Hippocampal formation (tissue), 2 donors: ENCODE results near the gene PPP1R12B.
"Not testable (repeated sequence)": the region's sequence is repeated elsewhere in the genome, so short reads cannot be mapped to it uniquely, and the experiment has no call there.

Experiments used
- DNase-seq, 2 donors: peaks; one replicate each; lab custom pipeline; 2025; lab: John Stamatoyannopoulos, UW

Gene PPP1R12B

GRCh38 chr1:202488178-202488649, 139.7 kb downstream of the PPP1R12B start:
- not testable (repeated sequence) for DNase-seq

GRCh38 chr1:202489101-202489500, 140.6 kb downstream of the PPP1R12B start:
- DNase-seq: not testable (repeated sequence)

DNA sequence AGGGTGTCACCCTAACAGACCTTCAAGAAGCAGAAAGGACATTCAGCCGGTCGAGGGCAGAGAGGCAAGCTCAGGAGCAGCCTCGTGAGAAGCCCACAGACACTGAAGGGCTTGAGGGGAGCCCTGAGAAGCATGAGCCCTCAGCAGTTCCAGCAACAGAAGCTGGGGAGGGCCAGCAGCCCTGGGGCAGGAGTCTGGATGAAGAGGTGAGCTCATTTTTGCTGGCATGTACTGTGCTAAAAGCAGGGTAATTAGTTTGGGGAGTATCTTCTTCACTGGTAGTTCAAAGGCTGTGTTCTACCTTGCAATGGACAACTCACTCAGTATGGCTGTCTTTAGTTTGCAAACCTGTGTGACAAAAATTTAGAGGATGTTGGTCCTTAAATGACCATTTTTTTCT, 144.6 kb downstream of the PPP1R12B start:
- not testable (repeated sequence) for DNase-seq

DNA sequence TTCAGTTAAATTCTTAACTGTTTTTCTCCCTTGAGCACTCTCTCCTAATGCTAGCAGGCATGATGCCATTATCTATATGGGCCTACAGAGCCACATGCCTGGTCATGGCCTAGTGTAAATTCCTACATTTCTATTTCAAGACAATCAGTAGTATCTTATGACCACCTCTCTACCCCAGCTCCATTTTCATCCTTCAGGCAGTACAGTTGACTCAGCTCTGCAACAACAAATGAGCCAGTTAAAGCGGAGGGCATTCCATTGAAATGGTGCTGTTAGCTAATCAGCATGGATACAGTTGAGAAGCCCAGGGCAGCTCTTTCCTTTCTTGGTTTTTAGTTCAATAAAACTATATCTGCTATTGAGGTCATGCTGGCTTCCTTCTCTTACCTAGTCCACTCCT, 150.0 kb downstream of the PPP1R12B start:
- no peak for DNase-seq

DNA sequence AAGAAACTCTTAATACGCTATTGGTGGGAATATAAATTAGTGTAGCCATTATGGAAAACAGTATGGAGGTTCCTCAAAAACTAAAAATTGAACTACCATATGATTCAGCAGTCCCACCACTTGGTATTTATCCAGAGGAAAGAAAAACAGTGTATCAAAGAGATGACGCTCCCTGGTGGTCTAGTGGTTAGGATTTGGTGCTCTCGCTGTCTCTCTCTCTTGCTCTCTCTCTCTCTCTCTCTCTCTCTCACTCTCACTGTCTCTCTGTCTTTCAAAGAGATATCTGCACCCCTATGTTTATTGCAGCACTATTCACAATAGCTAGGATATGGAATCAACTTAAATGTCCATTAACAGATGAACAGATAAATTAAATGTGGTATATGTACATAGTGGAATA, 151.5 kb downstream of the PPP1R12B start:
- DNase-seq: not testable (repeated sequence)

- peak in 1 of 2 donors; percentile 65 for DNase-seq
Measured at GRCh38 chr1:202501281-202501680, 152.8 kb downstream of the PPP1R12B start.

DNA sequence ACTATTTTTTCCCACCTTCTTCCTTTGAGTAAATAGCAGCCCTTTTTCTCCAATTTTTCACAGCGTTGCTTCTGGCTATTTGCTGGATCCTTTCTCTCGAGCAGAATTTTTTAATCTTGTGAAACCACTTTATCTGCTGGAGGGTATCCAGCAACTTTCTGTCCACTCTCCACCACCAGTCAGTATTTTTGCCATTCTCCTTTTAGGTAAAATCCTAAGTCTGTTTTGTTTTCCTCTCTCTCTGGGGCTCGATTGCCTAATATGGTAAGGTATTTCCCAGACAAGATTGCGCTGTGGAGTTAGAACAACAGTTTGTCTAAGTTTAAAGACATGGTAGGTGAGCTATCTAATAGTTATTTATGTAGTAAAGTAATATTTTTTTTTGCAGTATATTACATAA, 156.9 kb downstream of the PPP1R12B start:
- no peak for DNase-seq

DNA sequence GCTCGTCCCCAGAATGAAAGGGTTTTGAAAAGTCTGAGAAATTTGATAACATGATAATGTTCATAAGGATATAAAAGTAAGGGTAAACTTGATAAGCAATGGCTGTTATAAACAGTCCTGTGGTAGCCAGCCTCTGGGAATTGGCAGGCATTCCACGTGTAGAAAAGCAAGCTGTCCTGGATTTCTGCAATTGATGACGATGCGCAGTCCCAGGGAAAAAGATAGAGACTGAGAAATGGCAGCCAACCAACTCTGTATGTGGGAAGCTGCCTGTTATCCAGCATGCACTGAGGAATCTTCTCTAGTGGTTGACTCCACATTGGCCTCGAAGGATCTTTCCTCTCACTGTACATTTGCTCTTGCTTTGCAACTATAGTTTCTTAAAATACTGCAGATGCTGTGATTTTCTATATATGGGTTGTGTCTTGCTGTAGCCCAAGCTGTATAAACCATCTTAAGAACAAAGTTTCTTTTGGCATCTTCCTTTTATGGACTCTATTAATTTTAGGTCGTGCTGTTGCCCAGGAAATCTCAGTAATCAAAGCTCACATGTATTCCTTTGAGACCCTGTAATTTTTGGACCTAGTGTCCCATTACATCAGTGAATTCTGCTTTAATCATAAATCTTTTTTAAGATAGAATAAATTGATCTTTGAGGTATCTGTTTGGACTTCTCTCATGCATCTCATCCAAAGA, 157.5 kb downstream of the PPP1R12B start:
- DNase-seq: peak in 1 of 2 donors; percentile 20

DNA sequence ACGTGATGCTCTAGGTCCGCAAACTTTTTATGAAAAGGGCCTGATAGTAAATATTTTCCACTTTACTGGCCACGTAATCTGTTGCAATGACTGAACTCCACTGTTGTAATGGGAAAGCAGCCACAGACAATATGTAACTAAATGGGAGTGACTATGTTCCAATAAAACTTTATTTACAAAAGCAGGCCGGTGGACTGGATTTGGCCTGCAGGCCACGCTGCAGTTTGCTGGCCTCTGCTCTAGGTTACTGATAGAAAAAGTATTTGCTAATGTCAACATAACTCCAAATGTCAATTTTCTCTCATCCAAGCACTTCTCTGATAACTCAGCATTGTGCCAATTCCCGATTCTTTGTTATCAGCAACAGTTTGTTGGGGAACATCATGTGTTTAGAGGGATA, 160.4 kb downstream of the PPP1R12B start:
- DNase-seq: not testable (repeated sequence)

DNA sequence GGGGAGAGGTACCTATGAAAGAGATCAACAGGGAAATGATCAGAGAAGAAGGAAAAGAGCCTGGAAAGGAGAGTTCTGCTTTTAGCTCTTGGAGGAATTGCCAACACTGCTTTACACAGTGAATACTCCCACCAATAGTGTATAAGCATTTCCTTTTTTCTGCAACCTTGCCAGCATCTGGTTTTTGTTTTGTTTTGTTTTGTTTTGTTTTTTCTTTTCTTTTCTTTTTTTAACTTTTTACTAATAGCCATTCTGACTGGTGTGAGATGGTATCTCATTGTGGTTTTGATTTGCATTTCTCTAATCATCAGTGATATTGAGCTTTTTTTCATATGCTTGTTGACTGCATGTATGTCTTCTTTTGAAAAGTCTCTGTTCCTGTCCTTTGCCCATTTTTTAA, 165.4 kb downstream of the PPP1R12B start:
- DNase-seq: not testable (repeated sequence)

- DNase-seq: no peak
Measured at GRCh38 chr1:202516434-202516877, 168.0 kb downstream of the PPP1R12B start.

- DNase-seq: not testable (repeated sequence)
Measured at GRCh38 chr1:202517146-202517545, 168.6 kb downstream of the PPP1R12B start.

- DNase-seq: not testable (repeated sequence)
Measured at GRCh38 chr1:202518180-202518579, 169.7 kb downstream of the PPP1R12B start.

DNA sequence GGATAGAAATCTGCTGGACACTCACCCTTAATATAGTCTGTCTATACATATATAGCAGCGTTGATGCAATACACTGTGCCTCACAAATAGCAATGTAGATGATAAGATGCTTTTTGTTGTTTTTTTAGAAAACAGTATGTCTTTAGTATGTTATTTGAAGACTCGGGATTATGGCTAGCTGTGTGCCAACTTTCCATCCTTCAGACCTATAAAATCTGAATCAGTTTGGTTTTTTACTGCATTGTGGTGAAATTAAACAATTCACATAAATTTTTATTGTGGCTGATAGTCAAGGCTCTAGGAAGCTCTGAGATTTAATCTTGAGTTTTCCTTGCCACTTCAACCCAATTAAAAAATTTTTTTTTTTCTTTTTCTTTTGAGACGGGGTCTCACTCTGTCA, 170.4 kb downstream of the PPP1R12B start:
- not testable (repeated sequence) for DNase-seq

- not testable (repeated sequence) for DNase-seq
Measured at GRCh38 chr1:202520129-202520856, 171.8 kb downstream of the PPP1R12B start.

GRCh38 chr1:202520857-202521216, 172.3 kb downstream of the PPP1R12B start:
- DNase-seq: not testable (repeated sequence)

GRCh38 chr1:202521484-202521883, 173.0 kb downstream of the PPP1R12B start:
- not testable (repeated sequence) for DNase-seq

- no peak for DNase-seq
Measured at GRCh38 chr1:202521886-202522285, 173.4 kb downstream of the PPP1R12B start.

GRCh38 chr1:202526056-202526455, 177.6 kb downstream of the PPP1R12B start:
- DNase-seq: not testable (repeated sequence)

DNA sequence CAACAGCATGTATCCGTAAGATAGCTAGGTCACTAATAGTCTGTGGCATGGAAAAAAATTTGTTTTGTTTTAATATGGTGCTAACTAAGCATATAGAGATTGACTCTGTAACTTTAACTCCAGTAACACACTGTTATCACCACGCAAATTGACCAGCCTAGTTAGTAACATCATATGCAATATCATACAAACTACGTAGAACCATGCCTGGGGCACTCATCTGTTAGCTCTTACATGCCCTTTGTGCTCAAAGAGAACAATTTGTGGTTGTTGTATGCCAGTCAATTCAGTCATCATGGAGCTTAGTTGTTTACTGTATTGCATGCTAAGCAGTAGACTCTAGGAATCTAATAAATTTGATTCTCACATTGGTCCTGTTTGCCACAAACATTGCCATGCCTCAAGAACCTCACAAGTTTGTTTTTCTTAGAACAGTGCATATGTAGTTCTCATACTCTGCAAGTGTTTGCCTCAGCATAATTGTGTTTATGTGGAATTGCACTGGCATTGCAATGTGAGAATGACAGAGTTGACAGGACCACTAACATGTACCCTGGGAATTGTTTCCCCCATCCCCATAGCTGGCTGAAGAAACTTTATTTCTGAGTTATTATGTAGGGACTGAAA, 179.7 kb downstream of the PPP1R12B start:
- DNase-seq: not testable (repeated sequence)

DNA sequence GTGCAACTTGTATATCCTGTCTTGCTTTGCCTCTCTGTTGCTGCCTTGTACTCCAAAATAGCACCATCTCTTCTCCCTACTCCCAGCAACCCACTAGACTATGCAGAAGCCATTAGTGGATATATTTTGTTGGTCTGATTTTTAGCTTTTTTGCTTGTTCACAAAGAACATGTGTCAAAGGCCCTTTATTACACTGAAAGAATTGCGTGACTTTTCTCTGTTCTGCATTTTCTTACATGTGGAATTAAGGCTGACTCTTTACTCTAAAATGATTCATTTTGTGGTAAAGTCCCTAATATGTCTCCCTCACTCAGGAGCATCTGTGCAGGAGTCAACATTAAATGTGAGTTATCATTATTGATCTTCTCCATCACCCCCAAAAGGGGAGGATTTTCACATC, 182.2 kb downstream of the PPP1R12B start:
- not testable (repeated sequence) for DNase-seq

GRCh38 chr1:202531472-202531811, 182.9 kb downstream of the PPP1R12B start:
- DNase-seq: no peak
